ENCODE data around the gene APOC4. TPM values are rescaled to one million over a fixed set of nuclear protein-coding genes. Genes with fewer than 3 reads are reported as not detected.
A peak's percentile ranks its signal among the peaks of the same experiment; 100 is the strongest.

Gene APOC4
- total and polyA plus RNA-seq, 2 donors (not counting 1 experiment from before 2014, with no cell fraction given), result not detected

DNA sequence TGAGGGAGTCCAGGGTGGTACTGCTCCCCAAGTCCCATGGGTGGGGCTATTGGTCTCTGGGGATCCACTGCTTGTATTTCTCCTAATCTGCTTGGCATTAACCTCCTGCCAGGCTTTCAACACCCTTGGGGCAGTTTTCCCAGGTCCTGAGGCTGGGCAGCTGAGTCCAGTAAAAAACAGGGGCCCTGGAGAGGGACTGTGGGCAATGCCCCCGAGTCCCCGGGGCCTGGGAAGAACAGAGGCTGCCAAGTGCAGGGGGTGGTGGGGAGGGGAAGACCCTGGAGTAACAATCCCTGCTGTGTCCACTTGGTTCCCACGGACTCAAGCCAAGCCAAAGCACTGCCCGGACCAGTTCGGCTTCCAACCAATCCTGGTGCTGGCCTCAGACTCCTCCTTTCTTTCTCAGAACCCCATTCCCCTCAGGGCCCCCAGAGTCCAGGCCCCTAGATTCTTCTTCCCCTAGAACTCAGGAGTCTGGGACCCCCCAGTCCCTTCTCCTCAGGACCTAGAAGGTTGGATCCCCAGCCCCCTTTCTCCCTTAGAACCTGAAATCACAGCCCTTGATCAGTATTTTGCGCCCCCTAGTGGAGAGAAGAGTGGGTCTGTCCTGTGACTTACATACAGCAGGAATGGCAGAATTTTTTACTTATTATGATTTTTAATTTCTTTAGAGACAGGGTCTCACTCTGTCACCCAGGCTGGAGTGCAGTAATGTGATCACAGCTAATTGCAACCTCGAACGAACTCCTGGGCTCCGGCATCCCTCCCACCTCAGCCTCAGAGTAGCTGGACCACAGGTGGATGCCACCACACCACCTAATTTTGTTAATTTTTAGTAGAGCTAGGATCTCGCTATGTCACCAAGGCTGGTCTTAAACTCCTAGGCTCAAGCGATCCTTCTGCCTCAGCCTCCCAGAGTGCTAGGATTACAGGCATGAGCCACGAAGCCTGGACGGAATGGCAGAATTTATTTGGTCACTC lies 9.4 kb downstream of the APOC4 start:
- H3K36me3 ChIP-seq (replicated peaks in 1 of 2; ENCODE audit: control extremely low read depth in 1 of 2, control insufficient read depth in 1 of 2, extremely low read depth in 1 of 2, insufficient read depth in 2 of 2, low read length in 1 of 2), result peaks cover 0 to 4% of the 10 kb centered on the region in 2 experiments
- no peak overlapping the region for H3K4me2 ChIP-seq (replicated peaks; ENCODE audit: low read depth, low read length, poor library complexity, severe bottlenecking)
- H3K4me1 ChIP-seq (ENCODE audit: control insufficient read depth in 2 of 2, insufficient read depth in 2 of 2, low read length in 2 of 2), result peaks cover 17 to 22% of the 10 kb centered on the region in 2 donors
- intact Hi-C loops (cut with micrococcal nuclease), result loop anchor here (1.0 to 5.0 kb wide), 3 partner anchors 48 to 262 kb away; no protein-coding TSS in a partner anchor
- H3K27ac ChIP-seq (ENCODE audit: low read length in 2 of 2), result no peak overlapping the region
- ChIA-PET POLR2A (interaction anchor here (1.1 kb wide), 1 partner anchor 141 kb away, joined by 3 read pairs; no protein-coding TSS in a partner anchor), CTCF (interaction anchor here (0.7 to 2.5 kb wide), 17 partner anchors 10 to 263 kb away, joined by 3 to 27 read pairs (median 5); partner anchors contain the start of gene APOE)
- H3K27me3 Mint-ChIP-seq, result no peaks in the 10 kb centered on the region
- WGBS (ENCODE audit: insufficient coverage), result 95% methylated on average over 8 of the region's 13 CpGs
- H3K4me3 ChIP-seq (ENCODE audit: control extremely low read depth in 1 of 5, extremely low read depth in 1 of 5, insufficient read depth in 1 of 5, low read depth in 2 of 5, low read length in 4 of 5), result no peak overlapping the region
- DNase-seq (peak; percentile 83), ATAC-seq (ENCODE audit: low read depth) (no peak)
- no peak overlapping the region for H3K9ac ChIP-seq (ENCODE audit: low read length)
- peaks cover 26% of the 10 kb centered on the region for H3K4me1 Mint-ChIP-seq
- H3K9me3 Mint-ChIP-seq (ENCODE audit: insufficient read depth), result no peaks in the 10 kb centered on the region
- TF ChIP-seq CTCF (IDR thresholded peaks at IDR 0.05) (peak; percentile 88), EZH2 (IDR thresholded peaks at IDR 0.05; ENCODE audit: borderline replicate concordance, insufficient read depth, low read depth, low read length, poor library complexity, severe bottlenecking) (no peak)
- H3K4me3 Mint-ChIP-seq, result no peak overlapping the region
- no peak overlapping the region for H3K27ac Mint-ChIP-seq
- H4K20me1 ChIP-seq (ENCODE audit: control insufficient read depth, insufficient read depth, low read length, poor library complexity, severe bottlenecking), result peaks cover 15% of the 10 kb centered on the region
- peaks cover 58% of the 10 kb centered on the region for H3K79me2 ChIP-seq (ENCODE audit: control insufficient read depth, insufficient read depth, low read length)
- H2AFZ ChIP-seq (ENCODE audit: insufficient read depth, low read depth, low read length, poor library complexity, severe bottlenecking), result peak overlapping the region; percentile 12
- H3K27me3 ChIP-seq (replicated peaks in 1 of 4; ENCODE audit: control extremely low read depth in 1 of 4, control insufficient read depth in 3 of 4, insufficient read depth in 4 of 4, low read length in 3 of 4), result no peaks in the 10 kb centered on the region
- H3K9me3 ChIP-seq (ENCODE audit: control extremely low read depth in 1 of 3, control insufficient read depth in 2 of 3, insufficient read depth in 1 of 3, low read length in 2 of 3), result no peaks in the 10 kb centered on the region

All from B cell (primary cell).